ENCODE results near the gene SH3GL2. TPM values are rescaled to one million over a fixed set of nuclear protein-coding genes. Genes with fewer than 3 reads are reported as not detected.

SH3GL2 gene
- total RNA-seq, 1 donor from 2014 or later = under 0.01 TPM

DNA sequence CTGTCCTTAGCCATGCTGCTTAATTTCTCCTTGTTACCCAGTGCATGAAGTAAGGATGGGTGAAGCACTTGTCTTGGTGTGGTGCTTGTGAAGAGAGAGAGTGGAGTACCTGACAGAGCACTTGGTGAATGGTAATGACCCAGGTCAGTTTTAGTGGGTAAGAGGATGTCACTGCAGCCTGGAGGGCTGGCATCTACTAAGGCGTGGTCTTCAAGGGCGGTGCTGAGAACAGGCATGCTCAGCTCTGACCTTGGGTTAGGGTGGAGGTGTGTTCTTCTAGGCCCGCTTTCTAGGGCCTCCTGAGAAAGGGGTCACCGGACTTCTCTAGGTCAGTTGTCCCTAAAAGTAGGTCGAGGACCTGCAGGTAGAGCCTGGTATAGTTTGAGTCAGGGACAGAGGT lies 25.7 kb downstream of the SH3GL2 start:
- Histone ChIP-seq H3K9ac (ENCODE audit: low read depth in 1 of 3, low read length in 3 of 3) (no peak overlapping the region), H3K27me3 (ENCODE audit: control insufficient read depth in 3 of 3, insufficient read depth in 3 of 3, low read length in 3 of 3) (no peaks in the 10 kb centered on the region), H3K4me3 (ENCODE audit: low read length in 3 of 3) (no peak overlapping the region), H3K9me3 (ENCODE audit: control insufficient read depth in 3 of 3, low read length in 3 of 3) (no peaks in the 10 kb centered on the region), H3K36me3 (ENCODE audit: control insufficient read depth in 3 of 3, insufficient read depth in 3 of 3, low read length in 3 of 3) (no peaks in the 10 kb centered on the region), H3K27ac (ENCODE audit: low read depth, low read length) (no peak overlapping the region), H3K4me1 (ENCODE audit: control insufficient read depth in 3 of 3, insufficient read depth in 3 of 3, low read length in 3 of 3) (no peaks in the 10 kb centered on the region)

- H3K27me3 ChIP-seq (ENCODE audit: control insufficient read depth in 3 of 3, insufficient read depth in 3 of 3, low read length in 3 of 3) = peaks cover 0 to 8% (median 0%) of the 10 kb centered on the region in 3 donors
These were observed 30.6 kb downstream of the SH3GL2 start for GRCh38 chr9:17609312-17610005.

GRCh38 chr9:17611342-17611741 lies 32.5 kb downstream of the SH3GL2 start:
- peaks cover 0 to 8% (median 0%) of the 10 kb centered on the region in 3 donors for H3K27me3 ChIP-seq (ENCODE audit: control insufficient read depth in 3 of 3, insufficient read depth in 3 of 3, low read length in 3 of 3)
- H3K9ac ChIP-seq (ENCODE audit: low read depth in 1 of 3, low read length in 3 of 3) = no peak overlapping the region
- no peaks in the 10 kb centered on the region for H3K36me3 ChIP-seq (ENCODE audit: control insufficient read depth in 3 of 3, insufficient read depth in 3 of 3, low read length in 3 of 3)
- no peaks in the 10 kb centered on the region for H3K4me1 ChIP-seq (ENCODE audit: control insufficient read depth in 3 of 3, insufficient read depth in 3 of 3, low read length in 3 of 3)
- H3K27ac ChIP-seq (ENCODE audit: low read depth, low read length) = no peak overlapping the region
- no peaks in the 10 kb centered on the region for H3K9me3 ChIP-seq (ENCODE audit: control insufficient read depth in 3 of 3, low read length in 3 of 3)
- no peak overlapping the region for H3K4me3 ChIP-seq (ENCODE audit: low read length in 3 of 3)

More at GRCh38 chr9:17609312-17610005, 30.6 kb downstream of the SH3GL2 start:
- no peak overlapping the region for H3K4me3 ChIP-seq (ENCODE audit: low read length in 3 of 3)
- no peak overlapping the region for H3K9ac ChIP-seq (ENCODE audit: low read depth in 1 of 3, low read length in 3 of 3)
- no peaks in the 10 kb centered on the region for H3K36me3 ChIP-seq (ENCODE audit: control insufficient read depth in 3 of 3, insufficient read depth in 3 of 3, low read length in 3 of 3)
- H3K4me1 ChIP-seq (ENCODE audit: control insufficient read depth in 3 of 3, insufficient read depth in 3 of 3, low read length in 3 of 3) = no peaks in the 10 kb centered on the region
- H3K9me3 ChIP-seq (ENCODE audit: control insufficient read depth in 3 of 3, low read length in 3 of 3) = no peaks in the 10 kb centered on the region
- no peak overlapping the region for H3K27ac ChIP-seq (ENCODE audit: low read depth, low read length)

DNA sequence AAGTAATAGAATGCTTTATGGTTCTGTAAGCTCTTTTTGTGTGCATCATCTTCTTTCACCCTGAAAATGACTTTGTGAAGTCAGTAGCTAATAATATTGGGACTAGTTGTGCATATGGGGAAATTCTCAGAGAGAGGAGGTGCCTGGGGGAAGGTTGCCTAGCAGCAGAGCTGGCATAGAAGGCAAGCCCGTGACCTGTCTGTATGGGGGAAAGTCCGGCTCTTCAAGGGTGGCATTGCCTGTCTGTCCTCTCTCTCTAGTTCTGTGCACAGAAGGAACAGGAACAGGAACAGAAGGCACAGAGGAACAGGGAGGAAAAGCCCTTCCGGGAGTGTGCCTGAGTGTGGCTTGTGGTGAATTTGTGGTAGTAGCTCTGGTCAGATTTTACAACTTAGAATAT lies 33.1 kb downstream of the SH3GL2 start:
- H3K4me3 ChIP-seq (ENCODE audit: low read length in 3 of 3) = no peak overlapping the region
- H3K9me3 ChIP-seq (ENCODE audit: control insufficient read depth in 3 of 3, low read length in 3 of 3) = no peaks in the 10 kb centered on the region
- H3K4me1 ChIP-seq (ENCODE audit: control insufficient read depth in 3 of 3, insufficient read depth in 3 of 3, low read length in 3 of 3) = no peaks in the 10 kb centered on the region
- no peaks in the 10 kb centered on the region for H3K36me3 ChIP-seq (ENCODE audit: control insufficient read depth in 3 of 3, insufficient read depth in 3 of 3, low read length in 3 of 3)
- no peak overlapping the region for H3K9ac ChIP-seq (ENCODE audit: low read depth in 1 of 3, low read length in 3 of 3)
- no peak overlapping the region for H3K27ac ChIP-seq (ENCODE audit: low read depth, low read length)
- peaks cover 0 to 8% (median 0%) of the 10 kb centered on the region in 3 donors for H3K27me3 ChIP-seq (ENCODE audit: control insufficient read depth in 3 of 3, insufficient read depth in 3 of 3, low read length in 3 of 3)

- Histone ChIP-seq H3K9ac (ENCODE audit: low read depth in 1 of 3, low read length in 3 of 3) (no peak overlapping the region), H3K9me3 (ENCODE audit: control insufficient read depth in 3 of 3, low read length in 3 of 3) (no peaks in the 10 kb centered on the region), H3K36me3 (ENCODE audit: control insufficient read depth in 3 of 3, insufficient read depth in 3 of 3, low read length in 3 of 3) (no peaks in the 10 kb centered on the region), H3K27me3 (ENCODE audit: control insufficient read depth in 3 of 3, insufficient read depth in 3 of 3, low read length in 3 of 3) (peaks cover 0 to 8% (median 0%) of the 10 kb centered on the region in 3 donors), H3K4me1 (ENCODE audit: control insufficient read depth in 3 of 3, insufficient read depth in 3 of 3, low read length in 3 of 3) (no peaks in the 10 kb centered on the region), H3K27ac (ENCODE audit: low read depth, low read length) (no peak overlapping the region), H3K4me3 (ENCODE audit: low read length in 3 of 3) (no peak overlapping the region)
These were observed 34.9 kb downstream of the SH3GL2 start for GRCh38 chr9:17613758-17614157.

DNA sequence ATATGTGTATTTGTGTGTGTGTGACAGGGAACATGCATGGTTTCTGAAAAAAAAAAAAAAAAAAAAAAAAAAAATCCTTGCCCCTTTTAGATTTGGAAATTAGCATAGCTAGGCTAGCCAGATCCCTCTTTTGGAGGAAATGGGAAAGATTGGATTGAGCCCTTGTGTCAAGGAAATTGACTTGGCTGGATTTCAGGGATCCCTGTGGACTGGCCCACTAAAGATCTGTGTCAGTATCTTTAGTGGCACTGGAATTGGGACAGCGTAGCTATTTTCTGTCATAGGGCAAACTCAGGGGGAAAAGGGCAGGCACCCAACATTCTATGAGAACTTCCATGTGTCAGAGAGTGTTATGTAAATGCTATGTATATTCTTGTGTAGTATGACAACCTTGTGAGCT lies 35.4 kb downstream of the SH3GL2 start:
- H3K27ac ChIP-seq (ENCODE audit: low read depth, low read length) = no peak overlapping the region
- H3K27me3 ChIP-seq (ENCODE audit: control insufficient read depth in 3 of 3, insufficient read depth in 3 of 3, low read length in 3 of 3) = peaks cover 0 to 8% (median 0%) of the 10 kb centered on the region in 3 donors
- no peak overlapping the region for H3K9ac ChIP-seq (ENCODE audit: low read depth in 1 of 3, low read length in 3 of 3)
- H3K36me3 ChIP-seq (ENCODE audit: control insufficient read depth in 3 of 3, insufficient read depth in 3 of 3, low read length in 3 of 3) = no peaks in the 10 kb centered on the region
- no peaks in the 10 kb centered on the region for H3K4me1 ChIP-seq (ENCODE audit: control insufficient read depth in 3 of 3, insufficient read depth in 3 of 3, low read length in 3 of 3)
- no peaks in the 10 kb centered on the region for H3K9me3 ChIP-seq (ENCODE audit: control insufficient read depth in 3 of 3, low read length in 3 of 3)
- H3K4me3 ChIP-seq (ENCODE audit: low read length in 3 of 3) = no peak overlapping the region

DNA sequence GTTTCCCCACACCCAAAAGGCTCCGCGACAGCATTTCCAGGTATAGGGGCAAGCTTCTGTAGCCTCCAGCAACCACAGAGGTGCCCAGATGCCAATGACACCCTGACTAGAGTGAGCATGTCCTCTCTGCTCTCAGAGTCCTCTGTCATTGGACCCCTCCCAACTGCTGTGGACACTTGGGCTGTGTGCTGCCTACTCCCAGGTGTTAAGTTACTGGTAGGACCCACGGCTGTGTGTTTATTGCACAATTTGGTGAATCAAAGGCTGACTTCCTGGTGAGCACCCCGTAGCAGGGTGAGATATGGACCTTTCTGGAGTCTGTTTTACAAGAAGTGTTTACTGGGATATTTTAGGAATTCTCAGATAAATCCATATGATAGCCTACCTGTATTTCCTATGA lies 36.0 kb downstream of the SH3GL2 start:
- Histone ChIP-seq H3K9ac (ENCODE audit: low read depth in 1 of 3, low read length in 3 of 3) (no peak overlapping the region), H3K27me3 (ENCODE audit: control insufficient read depth in 3 of 3, insufficient read depth in 3 of 3, low read length in 3 of 3) (peaks cover 0 to 8% (median 0%) of the 10 kb centered on the region in 3 donors), H3K4me1 (ENCODE audit: control insufficient read depth in 3 of 3, insufficient read depth in 3 of 3, low read length in 3 of 3) (no peaks in the 10 kb centered on the region), H3K36me3 (ENCODE audit: control insufficient read depth in 3 of 3, insufficient read depth in 3 of 3, low read length in 3 of 3) (no peaks in the 10 kb centered on the region), H3K9me3 (ENCODE audit: control insufficient read depth in 3 of 3, low read length in 3 of 3) (no peaks in the 10 kb centered on the region), H3K4me3 (ENCODE audit: low read length in 3 of 3) (no peak overlapping the region), H3K27ac (ENCODE audit: low read depth, low read length) (no peak overlapping the region)

DNA sequence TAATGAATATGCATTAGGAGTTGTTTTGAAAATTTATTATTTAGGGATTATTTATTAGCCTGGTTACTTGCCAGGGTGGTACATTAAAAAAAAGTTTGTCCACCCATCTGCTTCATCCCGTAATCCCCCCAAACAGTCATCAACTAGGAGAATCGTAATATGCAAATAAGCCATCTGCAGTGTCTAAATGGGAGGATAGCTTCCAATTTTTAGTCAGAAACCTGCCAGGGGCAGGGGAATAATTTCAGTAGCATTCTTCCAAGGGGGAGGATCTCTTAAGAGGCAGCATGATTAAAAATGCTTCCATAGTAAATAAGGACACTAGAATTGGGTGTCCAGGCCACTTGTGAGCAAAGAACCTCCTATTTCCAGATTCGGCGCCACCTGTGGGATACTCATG lies 43.3 kb downstream of the SH3GL2 start:
- H3K9ac ChIP-seq (ENCODE audit: low read depth in 1 of 3, low read length in 3 of 3) = no peak overlapping the region
- H3K9me3 ChIP-seq (ENCODE audit: control insufficient read depth in 3 of 3, low read length in 3 of 3) = no peaks in the 10 kb centered on the region
- H3K27me3 ChIP-seq (ENCODE audit: control insufficient read depth in 3 of 3, insufficient read depth in 3 of 3, low read length in 3 of 3) = no peaks in the 10 kb centered on the region
- H3K4me3 ChIP-seq (ENCODE audit: low read length in 3 of 3) = no peak overlapping the region
- no peaks in the 10 kb centered on the region for H3K4me1 ChIP-seq (ENCODE audit: control insufficient read depth in 3 of 3, insufficient read depth in 3 of 3, low read length in 3 of 3)
- H3K36me3 ChIP-seq (ENCODE audit: control insufficient read depth in 3 of 3, insufficient read depth in 3 of 3, low read length in 3 of 3) = no peaks in the 10 kb centered on the region
- no peak overlapping the region for H3K27ac ChIP-seq (ENCODE audit: low read depth, low read length)

DNA sequence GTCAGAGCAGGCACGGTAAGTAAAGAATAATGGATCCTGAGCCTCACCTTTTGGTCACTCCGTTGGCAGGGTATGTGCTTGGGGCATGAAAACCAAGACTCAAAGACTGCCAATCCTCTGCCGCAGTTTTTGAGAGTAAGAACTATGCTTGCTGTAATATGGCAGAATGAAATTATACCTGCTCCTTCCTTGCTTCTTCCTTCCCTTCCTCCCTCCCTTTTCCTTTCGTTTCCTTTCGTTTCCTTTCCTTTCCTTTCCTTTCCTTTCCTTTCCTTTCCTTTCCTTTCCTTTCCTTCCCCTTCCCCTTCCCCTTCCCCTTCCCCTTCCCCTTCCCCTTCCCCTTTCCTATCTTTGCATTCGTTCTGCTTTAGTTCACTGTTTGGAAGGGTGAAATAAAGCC lies 43.9 kb downstream of the SH3GL2 start:
- H3K4me3 ChIP-seq (ENCODE audit: low read length in 3 of 3) = no peak overlapping the region
- no peaks in the 10 kb centered on the region for H3K27me3 ChIP-seq (ENCODE audit: control insufficient read depth in 3 of 3, insufficient read depth in 3 of 3, low read length in 3 of 3)
- no peaks in the 10 kb centered on the region for H3K36me3 ChIP-seq (ENCODE audit: control insufficient read depth in 3 of 3, insufficient read depth in 3 of 3, low read length in 3 of 3)
- no peak overlapping the region for H3K9ac ChIP-seq (ENCODE audit: low read depth in 1 of 3, low read length in 3 of 3)
- H3K4me1 ChIP-seq (ENCODE audit: control insufficient read depth in 3 of 3, insufficient read depth in 3 of 3, low read length in 3 of 3) = no peaks in the 10 kb centered on the region
- no peak overlapping the region for H3K27ac ChIP-seq (ENCODE audit: low read depth, low read length)
- H3K9me3 ChIP-seq (ENCODE audit: control insufficient read depth in 3 of 3, low read length in 3 of 3) = no peaks in the 10 kb centered on the region

GRCh38 chr9:17623965-17624364 lies 45.1 kb downstream of the SH3GL2 start:
- Histone ChIP-seq H3K4me3 (ENCODE audit: low read length in 3 of 3) (no peak overlapping the region), H3K36me3 (ENCODE audit: control insufficient read depth in 3 of 3, insufficient read depth in 3 of 3, low read length in 3 of 3) (no peaks in the 10 kb centered on the region), H3K9ac (ENCODE audit: low read depth in 1 of 3, low read length in 3 of 3) (no peak overlapping the region), H3K9me3 (ENCODE audit: control insufficient read depth in 3 of 3, low read length in 3 of 3) (no peaks in the 10 kb centered on the region), H3K27me3 (ENCODE audit: control insufficient read depth in 3 of 3, insufficient read depth in 3 of 3, low read length in 3 of 3) (no peaks in the 10 kb centered on the region), H3K27ac (ENCODE audit: low read depth, low read length) (no peak overlapping the region), H3K4me1 (ENCODE audit: control insufficient read depth in 3 of 3, insufficient read depth in 3 of 3, low read length in 3 of 3) (no peaks in the 10 kb centered on the region)

All from skeletal muscle tissue (tissue), 4 donors.